Measurements from ENCODE around the gene CTNND2.

The CTNND2 gene

GRCh38 chr5:11873587-11873986, 30.7 kb downstream of the CTNND2 start:
- no peak overlapping the region for H3K27ac ChIP-seq (ENCODE audit: insufficient read depth in 1 of 2, low read depth in 1 of 2, low read length in 2 of 2, poor library complexity in 1 of 2, severe bottlenecking in 2 of 2)
- peaks cover 0 to 2% (median 0%) of the 10 kb centered on the region in 5 experiments for H3K9me3 ChIP-seq (ENCODE audit: control extremely low read depth in 1 of 5, control insufficient read depth in 4 of 5, insufficient read depth in 2 of 5, low read depth in 1 of 5, low read length in 4 of 5)
- no peaks in the 10 kb centered on the region for H3K27me3 ChIP-seq (replicated peaks in 2 of 5; ENCODE audit: control insufficient read depth in 4 of 5, insufficient read depth in 5 of 5, low read length in 4 of 5)
- 86% methylated on average over 1 of the region's 4 CpGs for WGBS (ENCODE audit: insufficient coverage)
- H3K4me1 ChIP-seq (ENCODE audit: control extremely low read depth in 1 of 4, control insufficient read depth in 4 of 4, insufficient read depth in 4 of 4, low read length in 3 of 4) = no peaks in the 10 kb centered on the region
- POLR2A ChIA-PET = no interaction called here
- CTCF ChIA-PET = no interaction called here
- no peak for DNase-seq
- no peak overlapping the region for H3K4me3 ChIP-seq (ENCODE audit: control insufficient read depth in 1 of 7, extremely low read depth in 1 of 7, insufficient read depth in 4 of 7, low read depth in 2 of 7, low read length in 6 of 7)
- no peaks in the 10 kb centered on the region for H3K36me3 ChIP-seq (ENCODE audit: control insufficient read depth in 4 of 4, insufficient read depth in 4 of 4, low read length in 3 of 4)

- no CpG with 5 or more reads among the region's 1 CpG for WGBS (ENCODE audit: insufficient coverage)
- Histone ChIP-seq H3K36me3 (ENCODE audit: control insufficient read depth in 4 of 4, insufficient read depth in 4 of 4, low read length in 3 of 4) (no peaks in the 10 kb centered on the region), H3K4me1 (ENCODE audit: control extremely low read depth in 1 of 4, control insufficient read depth in 4 of 4, insufficient read depth in 4 of 4, low read length in 3 of 4) (no peaks in the 10 kb centered on the region), H3K4me3 (ENCODE audit: control insufficient read depth in 1 of 7, extremely low read depth in 1 of 7, insufficient read depth in 4 of 7, low read depth in 2 of 7, low read length in 6 of 7) (no peak overlapping the region), H3K27ac (ENCODE audit: insufficient read depth in 1 of 2, low read depth in 1 of 2, low read length in 2 of 2, poor library complexity in 1 of 2, severe bottlenecking in 2 of 2) (no peak overlapping the region), H3K9me3 (ENCODE audit: control extremely low read depth in 1 of 5, control insufficient read depth in 4 of 5, insufficient read depth in 2 of 5, low read depth in 1 of 5, low read length in 4 of 5) (peaks cover 0 to 2% (median 0%) of the 10 kb centered on the region in 5 experiments), H3K27me3 (replicated peaks in 2 of 5; ENCODE audit: control insufficient read depth in 4 of 5, insufficient read depth in 5 of 5, low read length in 4 of 5) (no peaks in the 10 kb centered on the region)
- POLR2A ChIA-PET = no interaction called here
- CTCF ChIA-PET = no interaction called here
- DNase-seq = no peak
Observed at GRCh38 chr5:11869203-11869602, 35.0 kb downstream of the CTNND2 start.

DNA sequence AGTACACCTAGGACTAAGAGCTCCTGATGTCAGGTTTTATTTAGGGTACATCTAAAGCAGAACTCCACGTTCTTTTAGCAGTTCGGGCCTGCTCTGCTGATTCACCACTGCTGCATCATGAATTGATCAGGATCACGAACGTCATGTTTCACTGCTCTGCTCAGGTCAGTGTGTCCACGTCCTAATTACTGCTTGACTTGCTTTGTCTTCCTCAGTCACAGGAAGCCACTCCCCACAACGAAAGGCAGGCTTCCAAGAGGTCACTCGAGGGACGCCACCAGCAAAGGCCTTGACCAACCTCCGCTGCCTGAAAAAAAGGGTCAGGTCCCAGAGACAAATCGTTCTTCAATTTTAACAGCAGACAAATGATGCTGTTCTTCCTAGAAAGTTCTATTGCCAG, 40.3 kb downstream of the CTNND2 start:
- no peak for DNase-seq
- WGBS (ENCODE audit: insufficient coverage) = 82% methylated on average over 9 of the region's 10 CpGs
- Histone ChIP-seq H3K9me3 (ENCODE audit: control extremely low read depth in 1 of 5, control insufficient read depth in 4 of 5, insufficient read depth in 2 of 5, low read depth in 1 of 5, low read length in 4 of 5) (no peaks in the 10 kb centered on the region), H3K27ac (ENCODE audit: insufficient read depth in 1 of 2, low read depth in 1 of 2, low read length in 2 of 2, poor library complexity in 1 of 2, severe bottlenecking in 2 of 2) (no peak overlapping the region), H3K4me3 (ENCODE audit: control insufficient read depth in 1 of 7, extremely low read depth in 1 of 7, insufficient read depth in 4 of 7, low read depth in 2 of 7, low read length in 6 of 7) (no peak overlapping the region), H3K36me3 (ENCODE audit: control insufficient read depth in 4 of 4, insufficient read depth in 4 of 4, low read length in 3 of 4) (no peaks in the 10 kb centered on the region), H3K27me3 (replicated peaks in 2 of 5; ENCODE audit: control insufficient read depth in 4 of 5, insufficient read depth in 5 of 5, low read length in 4 of 5) (peaks cover 0 to 2% (median 0%) of the 10 kb centered on the region in 5 experiments), H3K4me1 (ENCODE audit: control extremely low read depth in 1 of 4, control insufficient read depth in 4 of 4, insufficient read depth in 4 of 4, low read length in 3 of 4) (no peaks in the 10 kb centered on the region)
- ChIA-PET POLR2A (no interaction called here), CTCF (no interaction called here)

- no peak overlapping the region for H3K27ac ChIP-seq (ENCODE audit: insufficient read depth in 1 of 2, low read depth in 1 of 2, low read length in 2 of 2, poor library complexity in 1 of 2, severe bottlenecking in 2 of 2)
- H3K9me3 ChIP-seq (ENCODE audit: control extremely low read depth in 1 of 5, control insufficient read depth in 4 of 5, insufficient read depth in 2 of 5, low read depth in 1 of 5, low read length in 4 of 5) = no peaks in the 10 kb centered on the region
- DNase-seq = no peak
- H3K4me1 ChIP-seq (ENCODE audit: control extremely low read depth in 1 of 4, control insufficient read depth in 4 of 4, insufficient read depth in 4 of 4, low read length in 3 of 4) = no peaks in the 10 kb centered on the region
- H3K4me3 ChIP-seq (ENCODE audit: control insufficient read depth in 1 of 7, extremely low read depth in 1 of 7, insufficient read depth in 4 of 7, low read depth in 2 of 7, low read length in 6 of 7) = no peak overlapping the region
- ChIA-PET CTCF (no interaction called here), POLR2A (no interaction called here)
- no peaks in the 10 kb centered on the region for H3K36me3 ChIP-seq (ENCODE audit: control insufficient read depth in 4 of 4, insufficient read depth in 4 of 4, low read length in 3 of 4)
- H3K27me3 ChIP-seq (replicated peaks in 2 of 5; ENCODE audit: control insufficient read depth in 4 of 5, insufficient read depth in 5 of 5, low read length in 4 of 5) = no peaks in the 10 kb centered on the region
- 98% methylated on average over 6 of the region's 7 CpGs for WGBS (ENCODE audit: insufficient coverage)
Observed at GRCh38 chr5:11857391-11857790, 46.9 kb downstream of the CTNND2 start.

DNA sequence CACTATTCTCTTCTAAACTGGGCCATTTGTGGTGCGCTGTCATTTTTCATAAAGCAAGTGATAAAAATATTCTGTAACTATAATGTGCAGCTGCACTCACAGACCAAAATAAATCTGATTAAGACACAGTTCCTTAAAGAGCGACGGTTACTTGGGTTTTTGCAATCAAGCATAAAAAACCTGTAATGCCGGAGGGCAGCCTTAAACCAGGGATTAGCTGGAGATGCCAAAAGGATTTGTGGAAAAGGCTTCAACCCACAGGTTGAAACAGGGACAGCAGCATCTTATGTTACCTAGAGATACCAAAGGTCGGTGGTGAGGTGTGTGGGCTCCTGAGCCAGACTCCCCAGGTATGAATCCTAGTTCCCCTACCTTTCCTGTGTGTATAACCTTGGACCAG, 49.3 kb downstream of the CTNND2 start:
- no peak overlapping the region for H3K4me3 ChIP-seq (ENCODE audit: control insufficient read depth in 1 of 7, extremely low read depth in 1 of 7, insufficient read depth in 4 of 7, low read depth in 2 of 7, low read length in 6 of 7)
- ChIA-PET CTCF (no interaction called here), POLR2A (no interaction called here)
- H3K4me1 ChIP-seq (ENCODE audit: control extremely low read depth in 1 of 4, control insufficient read depth in 4 of 4, insufficient read depth in 4 of 4, low read length in 3 of 4) = no peaks in the 10 kb centered on the region
- no peak overlapping the region for H3K27ac ChIP-seq (ENCODE audit: insufficient read depth in 1 of 2, low read depth in 1 of 2, low read length in 2 of 2, poor library complexity in 1 of 2, severe bottlenecking in 2 of 2)
- 70% methylated on average over 4 of the region's 5 CpGs for WGBS (ENCODE audit: insufficient coverage)
- H3K27me3 ChIP-seq (replicated peaks in 2 of 5; ENCODE audit: control insufficient read depth in 4 of 5, insufficient read depth in 5 of 5, low read length in 4 of 5) = no peaks in the 10 kb centered on the region
- no peak for DNase-seq
- H3K36me3 ChIP-seq (ENCODE audit: control insufficient read depth in 4 of 4, insufficient read depth in 4 of 4, low read length in 3 of 4) = no peaks in the 10 kb centered on the region
- no peaks in the 10 kb centered on the region for H3K9me3 ChIP-seq (ENCODE audit: control extremely low read depth in 1 of 5, control insufficient read depth in 4 of 5, insufficient read depth in 2 of 5, low read depth in 1 of 5, low read length in 4 of 5)

- WGBS (ENCODE audit: insufficient coverage) = 74% methylated on average over 10 of the region's 10 CpGs
- ChIA-PET CTCF (no interaction called here), POLR2A (no interaction called here)
- no peaks in the 10 kb centered on the region for H3K36me3 ChIP-seq (ENCODE audit: control insufficient read depth in 4 of 4, insufficient read depth in 4 of 4, low read length in 3 of 4)
- peaks cover 0 to 4% (median 0%) of the 10 kb centered on the region in 5 experiments for H3K27me3 ChIP-seq (replicated peaks in 2 of 5; ENCODE audit: control insufficient read depth in 4 of 5, insufficient read depth in 5 of 5, low read length in 4 of 5)
- no peak for DNase-seq
- H3K27ac ChIP-seq (ENCODE audit: insufficient read depth in 1 of 2, low read depth in 1 of 2, low read length in 2 of 2, poor library complexity in 1 of 2, severe bottlenecking in 2 of 2) = no peak overlapping the region
- no peaks in the 10 kb centered on the region for H3K4me1 ChIP-seq (ENCODE audit: control extremely low read depth in 1 of 4, control insufficient read depth in 4 of 4, insufficient read depth in 4 of 4, low read length in 3 of 4)
- no peaks in the 10 kb centered on the region for H3K9me3 ChIP-seq (ENCODE audit: control extremely low read depth in 1 of 5, control insufficient read depth in 4 of 5, insufficient read depth in 2 of 5, low read depth in 1 of 5, low read length in 4 of 5)
- no peak overlapping the region for H3K4me3 ChIP-seq (ENCODE audit: control insufficient read depth in 1 of 7, extremely low read depth in 1 of 7, insufficient read depth in 4 of 7, low read depth in 2 of 7, low read length in 6 of 7)
Observed at GRCh38 chr5:11853796-11854195, 50.5 kb downstream of the CTNND2 start.

DNA sequence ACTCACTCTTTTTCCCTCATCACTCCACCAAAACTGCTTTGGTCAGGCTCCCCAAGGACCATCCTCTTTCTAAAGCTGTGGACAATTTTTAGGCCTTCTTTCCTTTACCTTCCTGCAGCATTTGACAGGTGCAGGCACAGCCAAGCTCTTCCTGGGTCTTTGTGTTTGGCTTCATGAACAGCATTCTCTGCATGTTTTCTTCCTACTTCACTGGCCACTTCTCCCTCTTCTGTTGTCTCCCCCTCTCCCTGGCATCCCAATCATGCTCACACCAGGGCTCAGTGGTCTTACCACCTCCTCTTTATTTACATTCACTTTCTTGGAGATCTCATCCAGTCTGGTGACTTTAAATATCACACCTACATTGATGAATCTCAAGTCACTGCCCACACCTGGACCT, 51.1 kb downstream of the CTNND2 start:
- ChIA-PET POLR2A (no interaction called here), CTCF (no interaction called here)
- Histone ChIP-seq H3K27ac (ENCODE audit: insufficient read depth in 1 of 2, low read depth in 1 of 2, low read length in 2 of 2, poor library complexity in 1 of 2, severe bottlenecking in 2 of 2) (no peak overlapping the region), H3K9me3 (ENCODE audit: control extremely low read depth in 1 of 5, control insufficient read depth in 4 of 5, insufficient read depth in 2 of 5, low read depth in 1 of 5, low read length in 4 of 5) (no peaks in the 10 kb centered on the region), H3K27me3 (replicated peaks in 2 of 5; ENCODE audit: control insufficient read depth in 4 of 5, insufficient read depth in 5 of 5, low read length in 4 of 5) (peaks cover 0 to 4% (median 0%) of the 10 kb centered on the region in 5 experiments), H3K4me1 (ENCODE audit: control extremely low read depth in 1 of 4, control insufficient read depth in 4 of 4, insufficient read depth in 4 of 4, low read length in 3 of 4) (no peaks in the 10 kb centered on the region), H3K4me3 (ENCODE audit: control insufficient read depth in 1 of 7, extremely low read depth in 1 of 7, insufficient read depth in 4 of 7, low read depth in 2 of 7, low read length in 6 of 7) (no peak overlapping the region), H3K36me3 (ENCODE audit: control insufficient read depth in 4 of 4, insufficient read depth in 4 of 4, low read length in 3 of 4) (no peaks in the 10 kb centered on the region)
- no peak for DNase-seq

- Histone ChIP-seq H3K27ac (ENCODE audit: insufficient read depth in 1 of 2, low read depth in 1 of 2, low read length in 2 of 2, poor library complexity in 1 of 2, severe bottlenecking in 2 of 2) (no peak overlapping the region), H3K27me3 (replicated peaks in 2 of 5; ENCODE audit: control insufficient read depth in 4 of 5, insufficient read depth in 5 of 5, low read length in 4 of 5) (peaks cover 0 to 4% (median 0%) of the 10 kb centered on the region in 5 experiments), H3K4me3 (ENCODE audit: control insufficient read depth in 1 of 7, extremely low read depth in 1 of 7, insufficient read depth in 4 of 7, low read depth in 2 of 7, low read length in 6 of 7) (no peak overlapping the region), H3K36me3 (ENCODE audit: control insufficient read depth in 4 of 4, insufficient read depth in 4 of 4, low read length in 3 of 4) (no peaks in the 10 kb centered on the region), H3K4me1 (ENCODE audit: control extremely low read depth in 1 of 4, control insufficient read depth in 4 of 4, insufficient read depth in 4 of 4, low read length in 3 of 4) (no peaks in the 10 kb centered on the region), H3K9me3 (ENCODE audit: control extremely low read depth in 1 of 5, control insufficient read depth in 4 of 5, insufficient read depth in 2 of 5, low read depth in 1 of 5, low read length in 4 of 5) (no peaks in the 10 kb centered on the region)
- no CpG with 5 or more reads among the region's 1 CpG for WGBS (ENCODE audit: insufficient coverage)
- CTCF ChIA-PET = no interaction called here
- DNase-seq = no peak
- POLR2A ChIA-PET = no interaction called here
Observed at GRCh38 chr5:11852717-11853087, 51.5 kb downstream of the CTNND2 start.

All from common myeloid progenitor, CD34-positive (primary cell).